Right renal pelvis (tissue), 4 donors: Measurements from ENCODE around the gene HK2. TPM values are rescaled to one million over a fixed set of nuclear protein-coding genes. Genes with fewer than 3 reads are reported as not detected.
"Not testable (repeated sequence)": the region's sequence is repeated elsewhere in the genome, so short reads cannot be mapped to it uniquely, and the experiment has no call there.

Experiments
- DNase-seq, 4 donors: peaks; one replicate each; pipeline ENCODE4 v3.0.0-alpha.2; 2013; ENCODE audit warnings: low read depth in 4 of 4, low spot score in 3 of 4, missing footprints in 1 of 4
- polyA plus RNA-seq, 4 donors: library from polyadenylated mRNA; unstranded; fragments of 120-200 nt; gene quantifications; one replicate each; pipeline ENCODE4 v1.2.1, GENCODE V29; 2013; ENCODE audit not compliant: insufficient read length in 4 of 4

HK2 gene
- polyA plus RNA-seq, 4 donors, result 10.3 to 13.6 (median 11.6) TPM

DNA sequence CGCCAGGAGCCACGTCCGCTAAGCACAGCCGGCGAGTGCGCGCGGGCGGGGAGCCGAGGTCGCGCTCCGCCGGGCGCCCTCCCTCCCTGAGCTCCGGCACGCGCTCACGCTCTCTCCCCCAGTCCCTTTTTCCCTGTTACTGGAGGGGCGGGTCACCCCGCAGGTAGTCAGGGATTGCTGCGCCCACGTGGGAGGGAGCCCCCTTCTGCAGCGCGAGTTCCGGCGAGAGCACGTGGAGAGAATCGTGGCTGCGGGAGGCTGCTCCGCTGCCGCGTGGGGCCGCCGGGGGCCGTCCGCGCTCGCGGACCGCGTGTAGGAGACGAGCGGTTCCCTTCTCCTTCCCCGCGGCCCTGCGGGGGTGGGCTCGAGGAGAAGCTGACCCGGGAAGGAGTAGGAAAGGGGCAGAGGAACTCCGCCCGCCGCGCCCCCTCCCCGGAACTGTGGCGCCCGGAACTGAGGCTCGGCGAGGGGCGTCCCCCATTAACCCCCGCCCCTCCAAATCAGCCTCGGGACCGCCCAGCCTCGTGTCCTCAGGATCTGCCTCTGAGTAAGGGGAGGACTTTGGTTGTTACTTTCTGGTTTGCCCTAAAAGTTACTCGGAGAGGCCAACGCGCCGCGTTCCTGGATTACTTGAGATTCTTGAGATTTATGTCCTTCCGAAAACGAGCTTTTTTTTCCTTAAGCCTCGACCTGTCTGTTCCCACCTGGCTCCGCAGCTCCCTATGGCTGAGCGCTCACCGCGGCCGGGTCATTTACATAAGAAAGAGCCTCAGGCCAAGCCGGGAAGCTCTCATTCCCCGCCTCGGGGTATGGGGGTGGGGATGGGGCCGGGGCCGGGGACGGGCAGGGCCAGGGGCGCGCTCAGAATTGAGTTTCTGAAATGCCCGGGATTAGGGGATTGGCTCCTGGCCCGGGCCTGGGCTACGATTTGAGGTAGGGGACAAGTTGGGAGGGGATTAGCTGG, 1.1 kb downstream of the HK2 start:
- no peak for DNase-seq

DNA sequence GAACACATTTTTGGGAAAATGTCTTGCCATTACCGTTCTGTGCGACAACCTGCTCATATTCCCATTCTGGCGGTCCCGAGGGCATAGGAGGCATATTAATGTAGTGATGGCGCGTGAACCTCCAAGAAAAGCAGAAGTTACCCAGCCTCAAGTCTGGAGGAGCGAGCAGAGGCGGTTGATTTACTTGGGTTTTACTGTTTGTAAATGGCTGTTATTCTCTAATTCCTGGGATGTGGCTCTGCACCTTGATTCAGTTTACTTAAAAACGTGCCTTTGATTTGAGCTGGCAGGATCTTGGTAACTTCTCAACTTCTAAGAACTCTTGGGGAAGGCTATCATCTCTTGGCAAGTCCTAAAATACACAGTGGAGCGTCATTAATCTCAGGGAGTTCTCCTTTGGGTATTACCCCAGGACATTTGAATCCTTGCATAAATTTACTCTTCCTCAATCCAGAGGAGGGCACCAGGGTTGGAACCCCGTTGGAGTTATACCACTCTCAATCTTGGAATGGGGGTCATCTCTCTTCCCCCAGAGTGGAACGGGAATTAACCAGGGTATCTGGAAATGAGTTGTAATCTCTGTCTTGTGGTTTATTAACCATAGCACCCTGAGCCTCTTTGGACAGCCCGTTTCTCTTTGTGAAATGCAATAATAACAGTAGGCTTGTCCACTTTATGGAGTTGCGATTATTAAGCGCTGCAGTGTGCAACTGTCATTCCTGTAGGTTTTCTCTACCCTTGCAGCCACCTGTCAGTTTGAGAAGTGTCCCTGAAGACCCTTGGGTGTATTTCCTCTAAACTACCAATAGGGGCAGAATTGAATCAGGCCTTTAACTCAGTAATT, 2.1 kb downstream of the HK2 start:
- DNase-seq, result no peak

DNA sequence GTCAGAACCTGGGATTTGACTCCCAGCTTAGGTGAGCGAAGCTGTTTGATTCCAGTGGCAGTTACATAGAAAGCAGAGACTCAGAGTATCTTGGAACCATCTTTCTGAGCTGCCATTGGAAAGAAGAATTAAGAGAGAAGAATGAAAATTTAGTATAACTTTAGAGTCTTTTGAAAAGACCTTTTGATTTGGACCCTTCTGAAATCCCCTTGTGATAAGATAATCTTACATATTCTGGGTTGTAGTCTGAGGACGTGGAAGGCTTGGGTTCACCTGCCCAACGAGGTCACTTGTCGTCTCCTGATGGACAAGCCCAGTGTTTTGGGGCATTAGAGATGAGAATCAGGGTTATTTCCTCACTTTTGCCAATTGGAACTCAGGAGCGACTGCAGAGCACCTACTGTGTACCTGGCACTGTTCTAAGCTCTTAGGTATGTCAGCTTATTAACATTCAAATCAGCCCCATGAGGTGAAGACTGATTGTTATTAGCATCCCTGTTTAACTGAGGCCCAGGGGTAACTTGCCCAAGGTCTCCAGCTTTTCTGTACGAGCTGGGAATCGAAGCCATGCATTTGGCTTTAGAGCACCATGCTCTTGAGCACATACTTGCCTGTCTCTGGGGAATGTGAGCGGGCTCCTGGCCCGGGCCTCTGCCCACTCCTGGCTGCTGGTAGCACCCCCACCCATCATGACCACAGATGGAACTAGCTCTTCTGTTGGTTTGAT, 2.9 kb downstream of the HK2 start:
- DNase-seq, result no peak

DNA sequence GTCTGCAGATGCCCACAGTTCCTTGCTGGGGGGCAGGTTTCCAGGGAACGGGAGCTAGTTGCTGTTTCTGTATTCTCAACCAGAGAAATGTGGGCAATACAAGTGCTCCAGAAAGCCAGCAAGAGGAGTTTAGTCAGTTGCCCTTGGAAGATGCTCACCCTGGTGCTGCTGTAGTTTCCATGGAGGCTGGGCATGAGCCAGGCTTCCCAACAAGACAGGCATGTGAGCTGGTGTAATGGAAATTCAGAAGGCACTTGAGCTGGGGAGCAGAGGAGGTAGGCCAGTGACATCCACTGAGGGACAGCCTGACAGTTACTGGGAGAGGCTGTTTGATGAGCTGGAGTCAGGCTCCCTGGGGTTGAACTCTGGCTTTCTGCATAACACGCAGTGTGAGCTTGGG, 7.7 kb downstream of the HK2 start:
- no peak for DNase-seq

DNA sequence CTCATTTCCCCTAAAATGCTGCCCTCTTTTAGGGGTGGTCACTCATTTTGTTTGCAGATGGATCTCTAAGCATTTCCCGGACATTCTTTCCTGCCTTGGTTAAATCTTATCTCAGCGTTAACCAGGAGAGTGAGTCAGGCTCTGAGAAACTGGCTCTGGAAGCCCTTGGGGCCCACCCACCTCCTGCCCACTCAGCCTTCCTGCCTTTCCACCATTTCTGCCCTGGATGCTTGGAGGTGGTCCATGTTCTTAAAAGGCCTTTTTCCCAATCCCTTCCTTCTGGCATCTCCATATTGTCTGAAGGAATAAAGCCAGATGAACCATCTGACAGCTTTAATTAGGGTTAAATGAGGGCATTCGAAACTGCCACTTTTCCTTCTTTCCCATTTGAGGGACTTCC, 9.5 kb downstream of the HK2 start:
- DNase-seq, result no peak

DNA sequence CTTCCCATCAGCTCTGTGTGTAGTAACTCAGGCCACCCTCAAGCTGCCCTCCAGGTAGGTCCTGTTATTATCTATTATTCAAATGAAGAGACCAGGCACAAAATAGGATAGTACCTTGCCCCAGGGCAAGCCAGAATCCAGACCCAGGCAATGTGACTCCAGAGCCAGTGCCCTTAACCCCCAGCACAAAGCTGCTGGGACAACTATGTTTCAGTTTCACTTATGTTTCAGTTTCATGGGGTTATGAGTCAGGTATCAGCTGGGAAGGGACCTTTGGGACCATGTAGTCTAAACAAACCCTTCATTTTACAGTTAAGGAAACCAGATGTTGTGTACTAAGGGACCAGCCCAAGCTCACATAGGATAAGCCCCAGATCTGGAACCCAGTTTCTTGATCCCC, 10.0 kb downstream of the HK2 start:
- DNase-seq, result no peak

DNA sequence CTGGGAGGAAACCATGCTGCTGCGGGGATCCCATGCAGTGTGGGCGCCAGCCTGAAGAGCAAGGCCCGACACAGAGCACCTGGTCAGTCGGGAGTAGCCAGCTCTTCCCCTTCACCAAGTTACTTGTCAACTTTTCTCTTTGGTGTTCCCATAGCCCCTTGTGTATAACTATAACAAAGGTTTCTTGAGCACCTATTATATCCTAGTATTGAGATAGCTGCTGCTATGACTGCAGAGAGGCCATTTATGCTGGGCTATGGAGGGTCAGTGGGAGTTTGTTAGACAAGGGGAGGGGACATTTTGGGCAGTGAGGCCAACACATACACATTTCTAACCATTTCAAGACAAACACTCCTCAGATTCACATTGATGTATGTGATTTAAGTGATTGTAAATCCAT, 10.8 kb downstream of the HK2 start:
- no peak for DNase-seq

DNA sequence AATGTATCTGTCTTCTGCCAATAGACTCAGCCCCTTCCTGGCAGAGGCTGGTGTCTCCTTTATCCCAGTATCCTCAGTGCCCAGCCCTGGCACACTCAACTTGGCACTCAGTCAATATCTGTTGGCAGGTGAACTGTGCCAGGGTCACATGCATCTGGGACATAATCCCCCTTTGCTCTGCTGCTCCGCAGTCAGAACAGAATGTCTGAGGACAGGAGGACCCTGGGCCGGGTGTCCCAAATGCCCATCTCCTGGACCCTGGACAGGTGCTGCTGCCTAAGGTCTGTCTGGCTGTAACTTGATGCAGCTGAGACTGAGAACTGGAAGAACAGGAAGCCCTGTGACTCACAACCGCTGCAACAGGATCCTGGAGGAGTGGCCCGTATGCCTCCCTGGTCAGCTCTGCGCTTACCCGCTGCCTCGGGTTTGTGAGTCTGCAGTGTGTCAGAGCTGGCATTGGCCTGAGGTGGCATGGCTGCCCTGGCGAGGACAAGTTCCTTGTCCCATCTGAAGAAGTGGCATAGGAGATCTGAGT, 11.4 kb downstream of the HK2 start:
- DNase-seq, result peak in 1 of 4 donors; percentile 30

DNA sequence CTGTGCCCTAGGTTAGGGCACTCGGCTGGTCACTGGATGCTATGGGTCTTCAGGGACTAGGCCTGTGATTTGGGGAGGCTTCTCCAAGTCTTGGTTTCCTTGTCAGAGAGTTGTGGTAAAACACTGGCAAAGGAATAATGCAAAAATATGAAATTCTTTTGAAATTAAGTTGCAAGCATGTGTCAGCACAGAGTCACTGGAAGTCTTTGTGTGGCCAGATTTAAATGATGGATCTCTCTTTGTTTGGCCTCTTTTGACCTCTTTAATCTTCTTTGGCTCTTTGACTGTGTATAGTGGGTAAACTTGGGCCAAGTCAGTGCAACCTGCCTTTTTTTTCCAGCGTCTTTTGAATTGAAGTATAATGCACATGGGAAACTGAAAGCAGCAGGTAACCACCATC, 12.1 kb downstream of the HK2 start:
- DNase-seq, result no peak

DNA sequence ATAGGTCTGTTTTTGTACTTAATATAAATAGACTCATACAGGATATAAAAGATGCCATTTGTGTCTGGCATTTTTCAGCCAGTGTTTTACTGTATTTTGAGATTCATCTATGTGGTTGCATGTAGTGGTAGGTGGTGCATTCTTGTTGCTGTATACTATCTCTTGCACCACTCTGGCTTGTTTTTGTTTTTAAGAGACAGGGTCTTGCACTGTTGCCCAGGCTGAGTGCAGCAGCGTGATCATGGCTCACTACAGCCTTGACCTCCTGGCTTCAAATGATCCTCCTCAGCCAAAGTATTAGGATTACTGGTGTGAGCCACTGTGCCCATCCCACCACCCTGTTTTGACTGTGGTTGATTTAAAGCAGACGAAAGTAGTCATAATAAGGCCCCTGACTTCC, 12.6 kb downstream of the HK2 start:
- no peak for DNase-seq

DNA sequence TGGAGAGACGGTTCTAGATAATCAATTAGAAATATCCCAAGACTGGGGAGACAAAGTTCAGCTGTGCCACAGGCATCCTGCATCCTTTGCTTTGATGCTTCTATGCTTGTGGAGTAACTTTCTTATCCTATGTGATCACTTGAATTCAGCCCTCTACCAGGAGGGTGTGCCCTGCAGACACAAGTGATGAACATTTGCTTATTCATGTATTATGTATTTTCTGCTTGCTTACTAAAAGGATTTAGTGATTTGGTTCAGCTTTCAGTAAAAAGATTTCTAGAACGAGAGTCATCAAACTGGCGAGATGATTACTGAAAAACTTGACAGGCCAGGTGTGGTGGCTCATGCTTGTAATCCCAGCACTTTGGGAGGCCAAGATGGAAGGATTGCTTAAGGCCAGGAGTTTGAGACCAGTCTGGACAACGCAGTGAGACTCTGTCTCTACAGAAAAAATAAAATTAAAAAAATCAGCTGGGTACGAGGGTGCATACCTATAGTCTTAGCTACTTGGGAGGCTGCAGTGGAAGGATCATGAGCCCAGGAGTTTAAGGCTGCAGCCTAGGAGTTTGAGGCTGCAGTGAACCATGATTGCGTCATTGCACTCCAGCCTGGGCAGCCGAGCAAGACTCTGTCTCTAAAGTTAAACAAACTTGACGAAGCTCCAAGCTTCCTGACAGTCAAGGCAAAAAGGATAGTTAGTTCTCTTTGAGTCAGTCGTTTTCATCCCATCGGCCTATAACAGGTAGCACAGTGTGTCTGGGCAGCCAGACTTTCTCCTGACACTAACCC, 13.3 kb downstream of the HK2 start:
- DNase-seq, result no peak

DNA sequence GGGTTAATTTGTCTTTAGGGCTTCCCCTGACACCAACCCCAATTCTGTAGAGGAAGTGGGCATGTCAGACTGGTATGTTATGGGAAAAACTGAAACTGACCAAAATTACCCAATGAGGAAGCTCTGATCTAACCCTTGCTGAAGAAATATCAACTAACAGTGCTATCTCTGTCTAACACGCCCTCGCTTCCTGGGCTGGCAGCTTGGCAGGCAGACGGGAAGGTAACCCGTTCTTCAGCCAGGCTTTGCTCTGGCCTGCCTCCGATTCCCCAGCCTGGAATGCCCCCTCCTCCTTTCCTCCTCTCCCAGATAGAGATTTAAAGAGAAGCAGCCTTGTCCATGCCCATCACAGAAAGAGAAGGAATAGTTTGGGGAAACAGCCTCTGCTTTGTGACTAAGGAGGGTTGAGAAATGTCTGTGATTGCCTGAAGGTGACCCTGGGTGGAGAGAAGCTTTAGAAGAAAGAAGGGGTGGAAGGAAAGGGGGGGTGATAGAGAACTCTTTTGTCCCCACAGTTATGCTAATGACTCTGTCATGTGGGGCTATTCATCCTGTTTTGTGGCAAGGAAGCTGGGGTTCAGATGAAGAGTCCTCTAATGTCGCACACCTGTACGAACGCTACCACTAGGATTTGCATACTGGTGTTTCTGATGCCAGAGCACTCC, 15.4 kb downstream of the HK2 start:
- DNase-seq, result no peak

DNA sequence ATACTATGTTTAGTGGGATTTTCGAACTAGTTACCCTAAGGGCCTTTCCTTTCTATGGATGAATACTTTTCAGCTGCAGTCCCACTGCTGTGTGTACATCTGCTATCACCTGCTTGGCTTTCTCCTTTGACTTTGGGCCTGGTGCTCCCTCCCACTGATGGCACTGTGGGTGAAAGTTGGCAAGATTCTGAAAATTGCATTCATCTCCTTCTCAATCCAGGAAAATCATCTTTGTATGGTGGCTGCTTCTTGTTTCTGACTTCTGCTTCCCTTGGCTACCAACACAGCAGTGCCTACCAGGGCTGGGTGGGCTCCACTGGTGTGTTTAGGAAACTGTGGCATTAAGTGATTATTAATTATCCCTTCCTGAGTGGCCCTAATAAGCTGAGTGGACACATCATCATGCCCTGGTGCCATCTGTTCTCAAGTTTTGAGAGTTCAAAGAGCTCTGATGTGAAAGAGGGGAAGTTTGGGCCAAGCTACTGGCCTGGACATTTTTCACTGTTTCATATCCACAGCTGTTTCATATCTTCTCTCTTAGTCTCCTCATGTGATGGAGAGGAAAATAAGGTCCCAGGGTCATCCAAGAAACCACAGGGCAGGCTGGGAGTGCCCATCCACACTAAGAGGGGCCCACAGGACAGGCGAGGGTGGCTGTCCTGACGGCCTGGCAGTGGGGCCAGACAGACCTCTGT, 16.7 kb downstream of the HK2 start:
- DNase-seq, result no peak

DNA sequence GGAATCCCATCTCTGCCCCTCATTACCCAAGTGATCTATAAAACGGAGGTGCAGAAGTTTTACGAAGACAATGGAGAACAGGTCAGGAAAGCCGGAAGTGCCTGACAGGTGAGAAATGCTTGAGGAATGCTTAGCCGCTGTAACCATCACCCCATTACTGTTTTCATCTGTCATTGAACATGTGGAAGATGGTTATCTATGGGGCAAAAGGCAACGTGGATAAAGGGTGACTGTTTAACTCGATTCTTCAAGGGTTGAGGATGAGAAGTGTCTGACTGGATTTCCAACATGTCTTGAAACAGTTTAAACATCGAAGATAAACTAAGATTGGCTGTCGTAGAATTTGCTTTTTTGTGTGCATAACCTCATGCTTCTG, 17.3 kb downstream of the HK2 start:
- DNase-seq, result no peak

DNA sequence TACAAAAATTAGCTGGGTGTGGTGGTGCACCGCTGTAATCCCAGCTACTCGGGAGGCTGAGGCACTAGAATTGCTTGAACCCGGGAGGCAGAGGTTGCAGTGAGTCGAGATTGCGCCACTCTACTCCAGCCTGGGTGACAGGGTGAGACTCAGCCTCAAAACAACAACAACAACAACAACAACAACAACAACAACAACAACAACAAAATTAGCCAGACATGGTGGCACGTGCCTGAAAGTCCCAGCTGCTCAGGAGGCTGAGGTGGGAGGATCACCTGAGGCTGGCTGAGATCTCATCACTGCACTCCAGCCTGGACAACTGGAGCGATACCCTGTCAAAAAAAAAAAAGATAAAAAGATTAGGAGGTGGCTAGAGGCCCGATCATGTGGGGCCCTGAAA, 19.4 kb downstream of the HK2 start:
- DNase-seq, result not testable (repeated sequence)

DNA sequence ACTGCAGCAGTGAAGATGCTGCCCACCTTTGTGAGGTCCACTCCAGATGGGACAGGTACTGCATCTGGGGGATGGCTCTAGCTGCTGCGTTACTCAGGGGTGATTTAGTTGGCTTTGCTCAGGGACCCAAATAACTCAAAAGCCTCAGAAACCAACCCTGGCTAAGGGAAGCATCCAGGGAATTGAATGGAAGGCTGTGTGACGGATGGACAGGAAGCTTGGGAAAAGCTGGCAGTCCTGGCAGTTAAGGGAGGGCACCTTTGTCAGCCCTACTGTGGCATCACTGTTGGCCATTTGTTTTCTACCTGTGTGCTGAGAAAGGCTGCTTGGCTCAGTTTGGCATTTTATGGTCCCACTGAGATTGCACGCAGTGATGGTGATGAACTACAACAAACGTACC, 20.5 kb downstream of the HK2 start:
- DNase-seq, result no peak

DNA sequence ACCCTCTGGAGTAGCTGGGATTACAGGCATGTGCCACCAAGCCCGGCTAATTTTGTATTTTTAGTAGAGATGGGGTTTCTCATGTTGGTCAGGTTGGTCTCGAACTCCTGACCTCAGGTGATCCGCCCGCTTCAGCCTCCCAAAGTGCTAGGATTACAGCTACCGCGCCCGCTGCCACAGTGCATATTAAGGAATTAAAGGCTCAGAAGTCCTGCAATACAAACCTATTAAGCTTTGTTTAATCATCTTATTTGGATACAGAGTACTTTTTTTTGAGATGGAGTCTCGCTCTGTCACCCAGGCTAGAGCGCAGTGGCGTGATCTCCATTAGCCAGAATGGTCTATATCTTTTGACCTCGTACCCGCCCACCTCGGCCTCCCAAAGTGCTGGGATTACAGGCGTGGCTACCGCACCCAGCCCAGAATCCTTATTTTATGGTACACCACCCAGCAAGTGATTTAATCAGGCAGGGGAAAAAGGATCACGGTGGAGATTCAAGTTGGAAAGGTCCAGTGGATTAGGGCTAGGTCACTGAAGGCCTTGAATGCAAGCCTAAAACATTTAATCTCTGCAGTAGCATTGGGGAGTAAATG, 21.3 kb downstream of the HK2 start:
- DNase-seq, result not testable (repeated sequence)

DNA sequence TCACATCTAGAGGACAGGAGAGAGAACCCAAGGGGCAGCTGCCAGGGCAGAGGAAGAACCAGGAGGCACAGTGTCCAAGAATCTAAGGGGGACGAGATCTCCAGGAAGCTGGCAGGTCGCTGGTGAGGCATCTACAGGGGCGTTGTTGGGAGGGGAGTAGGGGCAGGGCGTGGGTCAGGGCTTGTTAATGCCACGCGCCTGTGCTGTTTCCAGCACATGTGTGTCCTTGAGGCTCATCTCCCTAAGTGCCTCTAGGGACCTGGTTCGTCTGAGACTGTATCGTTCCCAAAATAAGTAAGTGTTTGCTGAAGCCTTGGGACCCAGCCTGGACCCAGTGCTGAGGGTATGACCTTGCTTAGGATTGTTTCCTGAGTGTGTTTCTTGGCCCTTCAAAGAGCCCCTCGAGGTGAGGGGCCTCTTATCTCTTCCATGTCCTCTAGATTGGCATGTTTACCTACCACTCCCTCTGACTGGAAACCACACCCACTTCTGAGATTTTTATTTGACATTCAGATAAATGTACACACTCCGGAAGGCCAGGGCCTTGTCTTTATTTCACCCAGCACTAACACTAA, 22.2 kb downstream of the HK2 start:
- DNase-seq, result no peak
